WTC11 (cell line): ENCODE results near the gene ZDHHC11B.

ENCODE experiments used
- FOXP1 ChIP-seq: sonication (generic); formaldehyde crosslinking; IDR thresholded peaks from 2 replicates; pipeline ENCODE4 v1.8.0; 2022; ENCODE audit warnings: missing genetic modification reagents, mild to moderate bottlenecking, moderate library complexity, borderline replicate concordance
- GABPB1 ChIP-seq: sonication (generic); formaldehyde crosslinking; IDR thresholded peaks from 2 replicates; pipeline ENCODE4 v1.8.1; 2023; ENCODE audit warnings: mild to moderate bottlenecking, missing genetic modification reagents
- TF ChIP-seq, protein P1 (sequence below): sonication (generic); formaldehyde crosslinking; IDR thresholded peaks from 2 replicates; pipeline ENCODE4 v1.8.1; 2023; ENCODE audit warnings: mild to moderate bottlenecking, moderate library complexity, missing genetic modification reagents
- TF ChIP-seq, protein P2 (sequence below): sonication (generic); formaldehyde crosslinking; IDR thresholded peaks from 2 replicates; pipeline ENCODE4 v1.8.0; 2022; ENCODE audit warnings: mild to moderate bottlenecking, missing genetic modification reagents
- TF ChIP-seq, protein P3 (sequence below): fragments of 200-600 bp; IDR thresholded peaks from 2 replicates; pipeline ENCODE4 v1.8.0; 2022; ENCODE audit warnings: antibody characterized with exemption
- TF ChIP-seq, protein P4 (sequence below): sonication (generic); formaldehyde crosslinking; IDR thresholded peaks from 2 replicates; pipeline ENCODE4 v1.8.0; 2023; ENCODE audit warnings: missing genetic modification reagents
- TF ChIP-seq, protein P5 (sequence below): sonication (generic); formaldehyde crosslinking; IDR thresholded peaks from 2 replicates; pipeline ENCODE4 v1.8.1; 2022; ENCODE audit warnings: mild to moderate bottlenecking, missing genetic modification reagents, moderate library complexity, borderline replicate concordance

DNA sequence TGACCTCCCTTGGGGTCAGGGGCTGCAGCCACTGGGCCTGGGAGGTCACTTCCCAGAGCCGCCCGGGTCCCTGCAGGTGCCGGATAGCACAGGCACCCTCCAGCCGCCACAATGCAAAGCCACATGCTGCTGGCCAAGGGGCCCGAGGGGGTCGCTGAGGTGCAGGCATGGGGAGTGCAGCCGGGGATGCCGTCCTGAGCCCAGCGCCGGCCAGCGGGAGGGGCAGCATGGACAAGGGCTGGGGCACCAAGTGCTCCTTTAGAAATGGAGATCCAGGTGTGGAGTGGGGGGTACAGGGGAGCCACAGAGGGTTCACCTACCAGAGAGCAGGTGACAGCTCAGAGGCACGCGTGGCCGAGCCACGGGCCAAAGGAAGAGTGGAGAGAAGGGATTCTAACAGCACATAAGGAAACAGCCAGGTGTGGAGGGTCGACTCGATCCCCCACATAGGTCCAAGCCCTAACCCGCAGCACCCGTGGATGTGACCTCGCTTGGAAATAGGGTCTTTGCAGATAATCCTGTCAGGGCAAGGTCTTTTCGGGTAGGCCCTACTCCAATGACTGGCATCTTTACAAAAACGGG lies 24.7 kb downstream of the ZDHHC11B start:
- TF ChIP-seq, protein P1, sequence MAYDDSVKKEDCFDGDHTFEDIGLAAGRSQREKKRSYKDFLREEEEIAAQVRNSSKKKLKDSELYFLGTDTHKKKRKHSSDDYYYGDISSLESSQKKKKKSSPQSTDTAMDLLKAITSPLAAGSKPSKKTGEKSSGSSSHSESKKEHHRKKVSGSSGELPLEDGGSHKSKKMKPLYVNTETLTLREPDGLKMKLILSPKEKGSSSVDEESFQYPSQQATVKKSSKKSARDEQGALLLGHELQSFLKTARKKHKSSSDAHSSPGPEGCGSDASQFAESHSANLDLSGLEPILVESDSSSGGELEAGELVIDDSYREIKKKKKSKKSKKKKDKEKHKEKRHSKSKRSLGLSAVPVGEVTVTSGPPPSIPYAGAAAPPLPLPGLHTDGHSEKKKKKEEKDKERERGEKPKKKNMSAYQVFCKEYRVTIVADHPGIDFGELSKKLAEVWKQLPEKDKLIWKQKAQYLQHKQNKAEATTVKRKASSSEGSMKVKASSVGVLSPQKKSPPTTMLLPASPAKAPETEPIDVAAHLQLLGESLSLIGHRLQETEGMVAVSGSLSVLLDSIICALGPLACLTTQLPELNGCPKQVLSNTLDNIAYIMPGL (CRISPR knock-in tag) = no peak
- TF ChIP-seq GABPB1 (CRISPR knock-in tag) (no peak), FOXP1 (CRISPR knock-in tag) (no peak)
- TF ChIP-seq, protein P2, sequence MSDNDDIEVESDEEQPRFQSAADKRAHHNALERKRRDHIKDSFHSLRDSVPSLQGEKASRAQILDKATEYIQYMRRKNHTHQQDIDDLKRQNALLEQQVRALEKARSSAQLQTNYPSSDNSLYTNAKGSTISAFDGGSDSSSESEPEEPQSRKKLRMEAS (CRISPR knock-in tag) = no peak
- TF ChIP-seq, protein P3, sequence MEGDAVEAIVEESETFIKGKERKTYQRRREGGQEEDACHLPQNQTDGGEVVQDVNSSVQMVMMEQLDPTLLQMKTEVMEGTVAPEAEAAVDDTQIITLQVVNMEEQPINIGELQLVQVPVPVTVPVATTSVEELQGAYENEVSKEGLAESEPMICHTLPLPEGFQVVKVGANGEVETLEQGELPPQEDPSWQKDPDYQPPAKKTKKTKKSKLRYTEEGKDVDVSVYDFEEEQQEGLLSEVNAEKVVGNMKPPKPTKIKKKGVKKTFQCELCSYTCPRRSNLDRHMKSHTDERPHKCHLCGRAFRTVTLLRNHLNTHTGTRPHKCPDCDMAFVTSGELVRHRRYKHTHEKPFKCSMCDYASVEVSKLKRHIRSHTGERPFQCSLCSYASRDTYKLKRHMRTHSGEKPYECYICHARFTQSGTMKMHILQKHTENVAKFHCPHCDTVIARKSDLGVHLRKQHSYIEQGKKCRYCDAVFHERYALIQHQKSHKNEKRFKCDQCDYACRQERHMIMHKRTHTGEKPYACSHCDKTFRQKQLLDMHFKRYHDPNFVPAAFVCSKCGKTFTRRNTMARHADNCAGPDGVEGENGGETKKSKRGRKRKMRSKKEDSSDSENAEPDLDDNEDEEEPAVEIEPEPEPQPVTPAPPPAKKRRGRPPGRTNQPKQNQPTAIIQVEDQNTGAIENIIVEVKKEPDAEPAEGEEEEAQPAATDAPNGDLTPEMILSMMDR = no peak
- TF ChIP-seq, protein P4, sequence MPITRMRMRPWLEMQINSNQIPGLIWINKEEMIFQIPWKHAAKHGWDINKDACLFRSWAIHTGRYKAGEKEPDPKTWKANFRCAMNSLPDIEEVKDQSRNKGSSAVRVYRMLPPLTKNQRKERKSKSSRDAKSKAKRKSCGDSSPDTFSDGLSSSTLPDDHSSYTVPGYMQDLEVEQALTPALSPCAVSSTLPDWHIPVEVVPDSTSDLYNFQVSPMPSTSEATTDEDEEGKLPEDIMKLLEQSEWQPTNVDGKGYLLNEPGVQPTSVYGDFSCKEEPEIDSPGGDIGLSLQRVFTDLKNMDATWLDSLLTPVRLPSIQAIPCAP = no peak
- TF ChIP-seq, protein P5, sequence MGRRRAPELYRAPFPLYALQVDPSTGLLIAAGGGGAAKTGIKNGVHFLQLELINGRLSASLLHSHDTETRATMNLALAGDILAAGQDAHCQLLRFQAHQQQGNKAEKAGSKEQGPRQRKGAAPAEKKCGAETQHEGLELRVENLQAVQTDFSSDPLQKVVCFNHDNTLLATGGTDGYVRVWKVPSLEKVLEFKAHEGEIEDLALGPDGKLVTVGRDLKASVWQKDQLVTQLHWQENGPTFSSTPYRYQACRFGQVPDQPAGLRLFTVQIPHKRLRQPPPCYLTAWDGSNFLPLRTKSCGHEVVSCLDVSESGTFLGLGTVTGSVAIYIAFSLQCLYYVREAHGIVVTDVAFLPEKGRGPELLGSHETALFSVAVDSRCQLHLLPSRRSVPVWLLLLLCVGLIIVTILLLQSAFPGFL = no peak
